HEK293 (cell line): ENCODE results near the gene MYO1B.

ENCODE experiments used
- CTCF ChIA-PET: fragments of 350-600 bp; formaldehyde crosslinking; extraction: SDS; loops from one replicate; lab custom pipeline; 2021; ENCODE audit warnings: antibody characterized with exemption; lab: Yijun Ruan, JAX
- POLR2A ChIA-PET: fragments of 300-600 bp; formaldehyde crosslinking; extraction: SDS; loops from one replicate; lab custom pipeline; 2020; ENCODE audit warnings: antibody characterized with exemption, inconsistent platforms; lab: Yijun Ruan, JAX
- H3K27ac ChIP-seq: fragments of 200-500 bp; sonication (Bioruptor generic); 2 replicates; pipeline ENCODE4 v1.5.1; 2014; ENCODE audit warnings: low read depth, low read length, control low read depth, inconsistent platforms; ENCODE audit errors: extremely low read depth
- H3K36me3 ChIP-seq, 2 experiments: fragments of 200-500 bp in 1 of 2; sonication (Bioruptor generic) in 1 of 2; 1 replicate in 1 of 2; 2 replicates in 1 of 2; pipeline ENCODE4 v1.5.1; 2014 to 2017; ENCODE audit warnings: inconsistent platforms in 2 of 2, low read length in 2 of 2; ENCODE audit not compliant: control insufficient read depth in 2 of 2, insufficient read depth in 1 of 2
- H3K4me1 ChIP-seq: fragments of 200-500 bp; sonication (Bioruptor generic); 2 replicates; pipeline ENCODE4 v1.5.1; 2014; ENCODE audit warnings: mild to moderate bottlenecking, low read length, inconsistent platforms; ENCODE audit not compliant: control insufficient read depth, insufficient read depth
- H3K4me3 ChIP-seq: 2 replicates; pipeline ENCODE4 v1.5.1; 2011; ENCODE audit warnings: low read depth, mild to moderate bottlenecking, control low read depth, low read length, moderate library complexity
- H3K9me3 ChIP-seq: fragments of 200-500 bp; sonication (Bioruptor generic); 2 replicates; pipeline ENCODE4 v1.5.1; 2014; ENCODE audit warnings: low read depth, low read length, inconsistent platforms; ENCODE audit not compliant: control insufficient read depth, insufficient read depth
- FEZF1 ChIP-seq: fragments of 450-650 bp; formaldehyde crosslinking; IDR thresholded peaks from 2 replicates; pipeline ENCODE4 v1.5.1; 2016; ENCODE audit warnings: missing biosample characterization, missing genetic modification characterization
- KLF1 ChIP-seq: fragments of 450-650 bp; formaldehyde crosslinking; IDR thresholded peaks from 2 replicates; pipeline ENCODE4 v1.5.1; 2016; ENCODE audit warnings: missing biosample characterization, missing genetic modification characterization
- SP7 ChIP-seq: fragments of 450-650 bp; formaldehyde crosslinking; IDR thresholded peaks from 2 replicates; pipeline ENCODE4 v1.5.1; 2016; ENCODE audit warnings: missing biosample characterization, missing genetic modification characterization
- ZBTB17 ChIP-seq: fragments of 450-650 bp; formaldehyde crosslinking; IDR thresholded peaks from 2 replicates; pipeline ENCODE4 v1.5.1; 2016; ENCODE audit warnings: missing biosample characterization, missing genetic modification characterization
- ZBTB44 ChIP-seq: fragments of 450-650 bp; IDR thresholded peaks from 2 replicates; pipeline ENCODE4 v1.5.1; 2018; ENCODE audit warnings: missing biosample characterization, mild to moderate bottlenecking, missing genetic modification characterization
- ZNF112 ChIP-seq: fragments of 450-650 bp; formaldehyde crosslinking; IDR thresholded peaks from 2 replicates; pipeline ENCODE4 v1.5.0; 2017; ENCODE audit warnings: missing biosample characterization, missing genetic modification characterization
- ZNF140 ChIP-seq: fragments of 450-650 bp; formaldehyde crosslinking; IDR thresholded peaks from 2 replicates; pipeline ENCODE4 v1.5.1; 2016; ENCODE audit warnings: missing biosample characterization, missing genetic modification characterization
- ZNF169 ChIP-seq: fragments of 450-650 bp; formaldehyde crosslinking; IDR thresholded peaks from 2 replicates; pipeline ENCODE4 v1.5.1; 2016; ENCODE audit warnings: missing biosample characterization, missing genetic modification characterization
- ZNF302 ChIP-seq: fragments of 450-650 bp; formaldehyde crosslinking; IDR thresholded peaks from 2 replicates; pipeline ENCODE4 v1.5.1; 2016; ENCODE audit warnings: missing biosample characterization, missing genetic modification characterization, low read depth
- ZNF391 ChIP-seq: fragments of 450-650 bp; formaldehyde crosslinking; IDR thresholded peaks from 2 replicates; pipeline ENCODE4 v1.5.1; 2016; ENCODE audit warnings: low read depth, missing biosample characterization, missing genetic modification characterization, borderline replicate concordance
- ZNF416 ChIP-seq: fragments of 450-650 bp; formaldehyde crosslinking; IDR thresholded peaks from 2 replicates; pipeline ENCODE4 v1.5.1; 2016; ENCODE audit warnings: missing biosample characterization, missing genetic modification characterization
- ZNF518A ChIP-seq: fragments of 450-650 bp; formaldehyde crosslinking; conservative IDR thresholded peaks from 2 replicates; pipeline ENCODE4 v1.5.1; 2016; ENCODE audit warnings: low read depth, missing biosample characterization, missing genetic modification characterization
- ZNF530 ChIP-seq: fragments of 450-650 bp; formaldehyde crosslinking; IDR thresholded peaks from 2 replicates; pipeline ENCODE4 v1.5.1; 2016; ENCODE audit warnings: low read depth, missing biosample characterization, missing genetic modification characterization
- ZNF560 ChIP-seq: fragments of 450-650 bp; formaldehyde crosslinking; IDR thresholded peaks from 2 replicates; pipeline ENCODE4 v1.5.1; 2017; ENCODE audit warnings: missing biosample characterization, missing genetic modification characterization, borderline replicate concordance
- ZNF571 ChIP-seq: fragments of 450-650 bp; formaldehyde crosslinking; IDR thresholded peaks from 2 replicates; pipeline ENCODE4 v1.5.0; 2017; ENCODE audit warnings: missing biosample characterization, missing genetic modification characterization
- ZNF596 ChIP-seq: fragments of 450-650 bp; IDR thresholded peaks from 2 replicates; pipeline ENCODE4 v1.5.0; 2018; ENCODE audit warnings: missing biosample characterization, mild to moderate bottlenecking, missing genetic modification characterization, moderate library complexity
- ZNF610 ChIP-seq: fragments of 450-650 bp; formaldehyde crosslinking; IDR thresholded peaks from 2 replicates; pipeline ENCODE4 v1.5.1; 2016; ENCODE audit warnings: missing biosample characterization, missing genetic modification characterization, borderline replicate concordance
- ZNF658 ChIP-seq: fragments of 450-650 bp; formaldehyde crosslinking; IDR thresholded peaks from 2 replicates; pipeline ENCODE4; 2016; ENCODE audit warnings: missing biosample characterization, missing genetic modification characterization
- ZNF843 ChIP-seq: fragments of 450-650 bp; formaldehyde crosslinking; IDR thresholded peaks from 2 replicates; pipeline ENCODE4 v1.5.1; 2016; ENCODE audit warnings: missing biosample characterization, missing genetic modification characterization

MYO1B gene

GRCh38 chr2:191441496-191442214, 196.5 kb downstream of the MYO1B start:
- no peaks in the 10 kb centered on the region for H3K9me3 ChIP-seq
- H3K27ac ChIP-seq, result no peak overlapping the region
- ChIA-PET CTCF (interaction anchor here (0.7 kb wide), 1 partner anchor 133 kb away, joined by 5 read pairs; no protein-coding TSS in a partner anchor), POLR2A (no interaction called here)
- H3K4me3 ChIP-seq, result no peak overlapping the region
- H3K36me3 ChIP-seq, result no peaks in the 10 kb centered on the region
- H3K4me1 ChIP-seq, result no peaks in the 10 kb centered on the region
- TF ChIP-seq ZNF518A (tag by site-specific recombination) (no peak), ZNF391 (tag by site-specific recombination) (no peak), ZNF530 (tag by site-specific recombination) (no peak), ZNF843 (tag by site-specific recombination) (no peak)

- Histone ChIP-seq H3K4me3 (no peak overlapping the region), H3K27ac (no peak overlapping the region), H3K9me3 (no peaks in the 10 kb centered on the region), H3K4me1 (no peaks in the 10 kb centered on the region), H3K36me3 (no peaks in the 10 kb centered on the region)
- TF ChIP-seq ZNF560 (tag by site-specific recombination), result no peak
- no peak for TF ChIP-seq ZBTB17
- no peak for TF ChIP-seq FEZF1 (tag by site-specific recombination)
- TF ChIP-seq ZNF658 (tag by site-specific recombination), result no peak
- TF ChIP-seq SP7 (tag by site-specific recombination), result no peak
- TF ChIP-seq ZNF112 (tag by site-specific recombination), result no peak
- TF ChIP-seq KLF1, result no peak
- TF ChIP-seq ZNF610, result no peak
- no peak for TF ChIP-seq ZNF140
- no peak for TF ChIP-seq ZNF596 (tag by site-specific recombination)
- no peak for TF ChIP-seq ZNF416 (tag by site-specific recombination)
- CTCF ChIA-PET, result no interaction called here
- POLR2A ChIA-PET, result no interaction called here
Measured at GRCh38 chr2:191443446-191443845, 198.2 kb downstream of the MYO1B start.

- TF ChIP-seq ZNF571 (no peak), ZNF302 (no peak), ZNF169 (tag by site-specific recombination) (no peak), ZBTB44 (no peak)
- Histone ChIP-seq H3K4me3 (no peak overlapping the region), H3K4me1 (no peaks in the 10 kb centered on the region), H3K36me3 (no peaks in the 10 kb centered on the region), H3K9me3 (no peaks in the 10 kb centered on the region), H3K27ac (no peak overlapping the region)
- ChIA-PET POLR2A (no interaction called here), CTCF (interaction anchor here (0.9 kb wide), 1 partner anchor 9 kb away, joined by 4 read pairs; no protein-coding TSS in a partner anchor)
Measured at GRCh38 chr2:191446910-191447309, 201.7 kb downstream of the MYO1B start.
